ENCODE measurements around the gene NID2.

DNA sequence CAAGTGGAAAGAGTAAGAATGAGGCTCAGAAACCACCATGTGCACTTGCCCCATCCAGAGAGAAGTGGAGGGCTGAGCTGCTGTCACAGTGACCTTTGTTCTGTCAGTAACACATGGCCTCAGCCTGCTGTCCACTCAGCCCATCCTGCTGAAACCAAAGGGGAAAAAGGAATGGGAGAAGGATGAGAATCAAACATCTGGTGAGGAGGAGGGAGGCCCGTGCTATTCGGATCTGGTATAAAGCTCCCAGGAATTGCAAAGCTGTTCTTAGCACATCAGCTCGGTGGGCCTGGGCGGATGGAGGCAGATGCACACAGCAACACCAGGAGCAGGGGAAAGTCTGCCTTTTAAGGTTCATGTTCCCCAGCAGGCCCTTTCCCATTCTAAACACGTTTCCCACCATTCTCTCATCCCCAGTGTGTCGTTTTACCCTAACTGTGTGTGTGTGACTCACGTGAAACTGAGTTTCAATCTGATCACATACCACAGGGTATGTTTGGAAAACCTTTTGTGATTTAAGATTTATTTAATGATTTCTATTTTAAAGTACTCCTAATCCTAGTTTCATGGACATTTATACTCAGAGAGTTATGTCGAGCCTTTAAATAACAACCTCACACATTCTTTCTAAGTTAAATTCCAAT lies 42.7 kb downstream of the NID2 start:
- no peak for TF ChIP-seq YY1 (IDR thresholded peaks at IDR 0.05; ENCODE audit: insufficient read depth, insufficient read length)
- TF ChIP-seq ZNF274 (IDR thresholded peaks at IDR 0.05; ENCODE audit: low read depth, low read length): no peak
